Fibroblast of pulmonary artery (primary cell): ENCODE measurements around the gene SUCLG2.

Source experiments
- DNase-seq: peaks from one replicate; pipeline ENCODE4 v3.0.0-alpha.2; 2010; ENCODE audit warnings: low read depth
- H3K4me3 ChIP-seq: replicated peaks from 2 replicates; pipeline ENCODE4 v1.5.1; 2011; ENCODE audit warnings: low read depth, mild to moderate bottlenecking, control low read depth, low read length, moderate library complexity
- CTCF ChIP-seq: IDR thresholded peaks from 2 replicates; pipeline ENCODE4 v1.5.1; 2011; ENCODE audit warnings: mild to moderate bottlenecking, control low read depth, low read length, inconsistent platforms; ENCODE audit errors: missing control alignments

Gene SUCLG2

DNA sequence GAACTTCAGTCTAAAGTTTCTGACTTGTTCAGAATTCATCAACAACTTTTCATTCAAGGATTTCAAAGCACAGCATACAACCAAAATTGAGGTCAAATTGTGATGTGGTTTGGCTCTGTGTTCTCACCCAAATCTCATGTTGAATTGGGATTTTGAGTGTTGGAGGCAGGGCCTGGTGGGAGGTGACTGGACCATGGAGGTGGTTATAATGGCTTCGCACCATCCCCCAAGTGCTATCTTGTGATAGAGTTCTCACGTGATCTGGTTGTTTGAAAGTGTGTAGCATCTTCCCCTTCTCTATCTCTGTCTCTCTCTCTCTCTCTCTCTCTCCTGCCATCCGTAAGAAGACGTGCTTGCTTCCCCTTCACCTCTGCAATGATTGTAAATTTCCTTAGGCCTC is 19.6 kb upstream of the SUCLG2 start:
- H3K4me3 ChIP-seq, result no peak overlapping the region
- TF ChIP-seq CTCF, result no peak
- DNase-seq, result no peak

GRCh38 chr3:67662733-67663132 is 8.3 kb upstream of the SUCLG2 start:
- TF ChIP-seq CTCF, result no peak
- no peak for DNase-seq
- H3K4me3 ChIP-seq, result no peak overlapping the region

DNA sequence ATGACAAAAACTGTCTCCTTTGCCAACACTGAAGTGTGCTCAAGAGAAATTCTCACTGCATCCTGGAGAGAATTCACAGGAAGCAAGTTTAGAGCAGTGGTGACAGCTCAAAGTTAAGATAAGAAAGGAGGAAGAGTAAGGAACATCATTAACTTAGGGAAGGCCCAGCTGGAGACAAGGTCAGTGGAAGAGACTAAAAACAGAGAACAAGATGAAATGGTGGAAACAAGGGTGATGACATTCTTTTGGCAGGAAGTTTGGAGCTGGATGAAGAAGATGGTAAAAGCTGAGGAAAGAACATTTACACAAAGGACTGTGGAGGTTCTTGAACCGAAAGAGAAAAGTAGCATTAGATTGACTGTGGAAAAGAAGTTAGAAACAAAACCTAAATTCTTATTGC is 6.7 kb upstream of the SUCLG2 start:
- no peak for TF ChIP-seq CTCF
- H3K4me3 ChIP-seq, result no peak overlapping the region
- peak; percentile 71 for DNase-seq

DNA sequence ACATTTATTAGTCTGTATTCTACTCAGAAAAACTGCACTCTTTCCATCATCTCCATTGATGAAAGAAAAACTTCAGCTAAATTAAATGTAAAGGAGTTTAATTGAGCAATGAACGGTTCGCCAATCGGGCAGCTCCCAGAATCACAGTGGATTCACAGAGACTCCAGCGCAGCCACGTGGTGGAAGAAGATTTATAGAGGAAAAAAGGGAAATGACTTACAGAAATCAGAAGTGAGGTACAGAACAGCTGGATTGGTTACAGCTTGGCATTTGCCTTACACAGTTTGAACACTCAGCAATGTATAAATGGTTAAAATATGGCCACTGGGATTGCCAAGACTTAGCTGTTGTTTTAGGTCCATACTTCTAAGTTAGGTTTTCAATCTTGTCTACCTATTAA is 2.8 kb upstream of the SUCLG2 start:
- DNase-seq, result no peak
- H3K4me3 ChIP-seq, result no peak overlapping the region
- TF ChIP-seq CTCF, result no peak

- no peak for DNase-seq
- TF ChIP-seq CTCF, result no peak
- H3K4me3 ChIP-seq, result no peak overlapping the region
These were observed 2.2 kb upstream of the SUCLG2 start for GRCh38 chr3:67656614-67657013.

DNA sequence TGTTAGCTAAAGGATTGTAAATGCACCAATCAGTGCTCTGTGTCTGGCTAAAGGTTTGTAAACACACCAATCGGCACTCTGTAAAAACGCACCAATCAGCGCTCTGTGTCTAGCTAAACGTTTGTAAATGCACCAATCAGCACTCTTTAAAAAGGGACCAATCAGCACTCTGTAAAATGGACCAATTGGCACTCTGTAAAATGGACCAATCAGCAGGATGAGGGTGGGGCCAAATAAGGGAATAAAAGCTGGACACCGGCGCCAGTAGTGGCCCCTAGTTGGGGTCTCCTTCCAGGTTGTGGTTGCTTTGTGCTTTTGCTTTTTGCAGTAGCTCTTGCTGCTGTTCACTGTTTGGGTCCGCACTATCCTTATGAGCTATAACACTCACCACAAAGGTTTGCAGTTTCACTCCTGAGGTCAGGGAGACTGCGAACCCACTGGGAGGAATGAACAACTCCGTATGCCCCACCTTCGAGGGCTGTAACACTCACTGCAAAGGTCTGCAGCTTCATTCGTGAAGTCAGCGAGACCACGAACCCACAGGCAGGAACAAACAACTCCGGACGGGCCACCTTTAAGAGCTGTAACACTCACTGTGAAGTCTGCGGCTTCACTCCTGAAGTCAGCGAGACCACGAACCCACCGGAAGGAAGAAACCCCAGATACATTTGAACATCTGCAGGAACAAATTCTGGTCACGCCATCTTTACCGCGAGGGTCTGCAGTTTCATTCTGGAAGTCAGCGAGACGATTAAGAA is 1.1 kb upstream of the SUCLG2 start:
- no peak for TF ChIP-seq CTCF
- no peak overlapping the region for H3K4me3 ChIP-seq
- no peak for DNase-seq

- TF ChIP-seq CTCF, result no peak
- no peak for DNase-seq
- peak overlapping the region; percentile 68 for H3K4me3 ChIP-seq
These were observed 399 bp upstream of the SUCLG2 start for GRCh38 chr3:67654844-67655177.
